Measurements from ENCODE around the gene RGS5.
A peak's percentile ranks its signal among the peaks of the same experiment; 100 is the strongest.

RGS5 gene

GRCh38 chr1:163178628-163179027 is 24.1 kb downstream of the RGS5 start:
- DNase-seq = no peak

- DNase-seq = no peak
These were observed 25.9 kb downstream of the RGS5 start for GRCh38 chr1:163176797-163177196.

GRCh38 chr1:163174524-163175437 is 27.9 kb downstream of the RGS5 start:
- peak; percentile 51 for DNase-seq

- no peak for DNase-seq
These were observed 29.6 kb downstream of the RGS5 start for GRCh38 chr1:163173121-163173520.

GRCh38 chr1:163172596-163172995 is 30.1 kb downstream of the RGS5 start:
- DNase-seq = no peak

- no peak for DNase-seq
These were observed 30.9 kb downstream of the RGS5 start for GRCh38 chr1:163171826-163172225.

GRCh38 chr1:163170975-163171676 is 31.6 kb downstream of the RGS5 start:
- peak; percentile 71 for DNase-seq

- no peak for DNase-seq
These were observed 32.4 kb downstream of the RGS5 start for GRCh38 chr1:163170331-163170730.

GRCh38 chr1:163169553-163169952 is 33.2 kb downstream of the RGS5 start:
- no peak for DNase-seq

GRCh38 chr1:163168053-163168452 is 34.7 kb downstream of the RGS5 start:
- DNase-seq = peak; percentile 87

- no peak for DNase-seq
These were observed 35.7 kb downstream of the RGS5 start for GRCh38 chr1:163166886-163167555.

- no peak for DNase-seq
These were observed 37.6 kb downstream of the RGS5 start for GRCh38 chr1:163165119-163165518.

GRCh38 chr1:163163881-163164582 is 38.7 kb downstream of the RGS5 start:
- no peak for DNase-seq

GRCh38 chr1:163163163-163163562 is 39.6 kb downstream of the RGS5 start:
- no peak for DNase-seq

- no peak for DNase-seq
These were observed 40.3 kb downstream of the RGS5 start for GRCh38 chr1:163162381-163162914.

GRCh38 chr1:163161841-163162240 is 40.9 kb downstream of the RGS5 start:
- no peak for DNase-seq

- no peak for DNase-seq
These were observed 41.4 kb downstream of the RGS5 start for GRCh38 chr1:163161337-163161736.

- DNase-seq = no peak
These were observed 47.1 kb downstream of the RGS5 start for GRCh38 chr1:163155606-163156005.

GRCh38 chr1:163148911-163149310 is 53.8 kb downstream of the RGS5 start:
- DNase-seq = no peak

- no peak for DNase-seq
These were observed 55.7 kb downstream of the RGS5 start for GRCh38 chr1:163147019-163147418.

- DNase-seq = no peak
These were observed 57.3 kb downstream of the RGS5 start for GRCh38 chr1:163145435-163145834.

GRCh38 chr1:163144418-163144817 is 58.3 kb downstream of the RGS5 start:
- no peak for DNase-seq

- no peak for DNase-seq
These were observed 60.6 kb downstream of the RGS5 start for GRCh38 chr1:163142152-163142551.
